NCI-H128 (cell line): Measurements from ENCODE around the gene CISD3.

Experiments
- DNase-seq: peaks from one replicate; lab custom pipeline; 2025; ENCODE audit not compliant: unreplicated experiment; lab: John Stamatoyannopoulos, UW

The CISD3 gene

DNA sequence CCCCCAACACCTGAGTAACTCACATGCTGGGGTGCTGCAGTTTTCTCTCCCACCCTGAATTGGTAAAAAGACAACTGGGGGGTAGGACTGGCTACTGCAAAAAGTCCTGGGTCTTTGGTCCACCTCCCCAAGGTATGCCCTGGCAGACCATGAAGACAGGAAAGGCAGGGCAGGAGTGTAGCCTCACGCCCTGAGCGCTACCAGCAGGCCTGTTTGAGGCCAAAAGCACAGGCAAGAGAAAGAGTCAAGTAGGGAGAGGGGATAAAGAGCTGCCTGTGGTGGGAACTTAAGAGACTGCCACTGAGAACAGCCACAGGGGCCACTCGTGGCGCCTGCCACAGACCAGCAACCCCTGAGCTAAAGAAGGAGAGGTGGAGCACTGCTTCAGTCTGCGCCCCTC is 36.2 kb downstream of the CISD3 start:
- no peak for DNase-seq

DNA sequence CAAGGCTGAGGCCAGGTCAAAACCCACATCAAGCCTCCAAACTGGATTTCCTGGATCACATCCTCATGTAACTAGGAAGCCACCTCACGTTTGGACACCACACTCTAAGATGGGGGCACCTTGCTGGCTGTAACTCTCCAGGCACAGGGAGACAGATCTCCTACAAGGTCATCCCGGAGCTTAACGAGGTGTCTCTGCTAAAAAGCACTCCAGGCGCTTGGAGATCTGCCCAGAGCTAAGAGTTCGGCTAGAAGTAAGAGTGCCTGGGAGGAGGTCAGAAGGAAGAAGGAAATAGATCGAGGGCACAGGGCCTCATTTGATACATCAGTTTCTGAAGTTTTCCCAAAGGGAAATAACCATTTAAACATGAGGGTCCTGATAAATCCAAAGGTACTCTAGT is 38.3 kb downstream of the CISD3 start:
- DNase-seq: no peak

DNA sequence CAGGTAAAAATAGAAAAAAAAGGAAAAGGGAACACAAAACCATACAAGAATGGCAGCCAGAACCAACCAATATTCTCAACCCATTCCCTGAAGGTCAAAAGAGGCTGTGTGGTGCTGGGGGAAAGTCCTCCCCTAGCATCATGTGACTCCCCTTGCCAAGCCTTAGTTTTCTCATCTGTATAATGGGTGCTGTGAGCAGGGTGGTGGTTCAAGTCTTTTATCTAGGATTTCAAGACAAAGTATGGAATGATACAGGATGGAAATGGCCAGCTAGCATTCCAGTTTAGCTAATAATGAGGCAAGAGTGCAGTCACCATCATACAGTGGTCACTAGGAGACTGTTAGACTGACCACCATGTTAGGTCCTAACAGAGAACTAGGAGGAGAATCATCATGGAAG is 43.1 kb downstream of the CISD3 start:
- DNase-seq: no peak

DNA sequence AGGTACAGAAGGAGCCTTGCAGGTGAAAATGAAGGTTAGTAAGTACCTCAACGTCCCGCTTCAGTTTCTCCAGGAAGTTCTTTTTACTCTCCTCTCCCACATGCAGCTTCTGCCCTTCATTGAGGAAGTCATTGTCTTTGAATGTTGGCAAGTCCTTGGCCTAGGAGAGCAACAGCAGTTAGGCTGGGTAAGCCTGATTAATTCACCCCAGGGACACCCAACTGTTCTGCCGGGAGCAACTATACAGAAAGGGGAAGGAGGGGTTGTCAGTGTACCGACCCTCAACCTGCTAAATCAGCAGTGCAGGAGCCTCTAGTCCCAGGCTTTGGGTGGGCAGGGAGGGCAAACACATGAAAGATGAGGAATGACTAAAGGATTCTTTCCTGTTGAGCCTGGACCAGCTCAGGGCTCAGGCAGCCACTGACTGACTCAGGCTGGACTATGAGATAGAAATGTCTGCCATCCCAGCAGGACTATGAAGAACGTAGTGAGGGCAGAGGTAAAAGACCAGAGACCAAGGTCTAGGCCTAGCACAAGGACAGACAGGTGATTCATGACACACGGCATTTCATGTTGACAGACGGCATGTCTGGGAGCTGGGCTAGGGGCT is 47.6 kb downstream of the CISD3 start:
- no peak for DNase-seq

DNA sequence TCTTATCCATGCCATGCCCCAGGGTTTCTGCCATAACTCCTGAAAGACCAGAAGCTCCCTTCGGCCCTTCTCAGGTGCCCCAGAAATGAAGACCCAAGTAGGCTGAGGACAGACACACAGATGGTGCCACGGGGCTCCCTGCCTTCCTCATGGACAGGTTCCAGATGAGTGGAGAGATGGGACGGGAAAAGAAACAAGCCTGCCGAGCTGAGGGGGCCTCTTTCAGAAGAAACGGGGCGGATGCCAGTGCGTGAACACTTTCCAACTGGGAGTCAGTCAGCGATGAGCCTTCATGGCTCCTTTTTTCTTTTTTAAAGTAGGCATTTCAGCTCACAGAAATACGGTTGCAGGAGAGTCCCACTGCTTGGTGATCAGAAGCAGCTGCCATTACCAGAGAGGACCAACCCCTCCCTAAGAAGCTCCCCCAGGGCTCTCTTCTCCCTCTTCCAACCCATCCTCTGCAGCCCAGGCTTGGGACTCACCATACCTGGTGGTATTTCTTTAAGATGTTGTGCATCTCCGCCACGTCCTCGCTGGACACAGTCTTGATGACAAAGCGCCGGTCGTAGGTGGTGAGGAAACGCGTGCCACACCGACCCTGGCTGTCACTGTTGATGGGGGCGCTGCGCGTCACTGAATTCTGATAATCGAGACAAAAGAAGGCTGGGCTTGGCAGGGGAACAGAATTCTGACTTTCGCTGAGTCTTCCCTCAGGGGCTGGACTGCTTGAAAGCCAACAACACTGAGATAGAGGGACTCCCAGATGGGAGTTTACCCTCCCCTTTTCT is 50.0 kb downstream of the CISD3 start:
- no peak for DNase-seq

DNA sequence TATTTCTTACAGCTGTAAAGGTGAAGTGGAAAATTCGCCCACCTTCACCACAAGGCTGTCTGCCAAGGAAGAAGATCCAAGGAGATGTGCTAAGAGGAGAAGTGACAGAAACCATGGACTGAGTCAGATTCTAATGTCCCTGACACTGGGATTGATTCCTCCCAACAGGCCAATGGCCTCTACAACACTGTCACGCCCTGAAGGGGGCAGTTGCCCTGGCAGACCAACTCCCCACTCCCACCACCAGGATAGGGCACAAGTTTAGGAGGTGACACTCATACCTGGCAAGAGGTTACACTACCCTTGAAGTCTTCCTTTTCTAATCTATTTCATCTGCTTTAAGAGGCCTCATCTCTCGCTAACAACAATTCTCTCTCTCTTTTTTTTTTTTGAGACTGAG is 53.1 kb downstream of the CISD3 start:
- DNase-seq: no peak
